SK-N-SH (cell line): ENCODE measurements around the gene ARHGAP29. TPM values are rescaled to one million over a fixed set of nuclear protein-coding genes. Genes with fewer than 3 reads are reported as not detected.

Experiments
- CTCF ChIA-PET: fragments of 300-600, 350-600 bp; formaldehyde crosslinking; extraction: SDS; loops from one replicate; lab custom pipeline; 2021; lab: Yijun Ruan, JAX
- POLR2A ChIA-PET: fragments of 350-600 bp; sonication (Branson Sonifier 250); formaldehyde crosslinking; extraction: SDS; loops from one replicate; lab custom pipeline; 2020; ENCODE audit warnings: antibody characterized with exemption, inconsistent platforms; lab: Yijun Ruan, JAX
- DNase-seq: peaks from one replicate; pipeline ENCODE4 v3.0.0; 2012
- H2AFZ ChIP-seq: fragments of 200-600 bp; sonication (generic); 2 replicates; pipeline ENCODE4 v1.8.1; 2016; ENCODE audit warnings: antibody characterized with exemption, mild to moderate bottlenecking, low read depth
- H3F3A ChIP-seq: fragments of 200-600 bp; sonication (generic); replicated peaks from 2 replicates; pipeline ENCODE3; 2016; ENCODE audit warnings: antibody characterized with exemption, mild to moderate bottlenecking; ENCODE audit not compliant: insufficient read depth
- H3K27ac ChIP-seq, 2 experiments: fragments of 200-500 bp in 1 of 2; fragments of 200-600 bp in 1 of 2; sonication (Bioruptor generic) in 1 of 2; sonication (generic), shearing (Covaris generic) in 1 of 2; 2 replicates each; pipeline versions ENCODE4 v1.5.1 to v1.6.1; 2014 to 2016; ENCODE audit warnings: low read depth in 2 of 2, inconsistent platforms in 1 of 2, low read length in 1 of 2, mild to moderate bottlenecking in 1 of 2, mixed read lengths in 1 of 2
- H3K27me3 ChIP-seq: fragments of 200-600 bp; sonication (generic), shearing (Covaris generic); 2 replicates; pipeline ENCODE4 v1.6.1; 2016; ENCODE audit warnings: mixed run types; ENCODE audit not compliant: insufficient read depth
- H3K36me3 ChIP-seq, 2 experiments: fragments of 200-500 bp in 1 of 2; fragments of 200-600 bp in 1 of 2; sonication (Bioruptor generic) in 1 of 2; sonication (generic) in 1 of 2; replicated peaks in 1 of 2; 2 replicates each; pipeline versions ENCODE3 to v1.5.1; 2014 to 2016; ENCODE audit warnings: low read length in 1 of 2, mild to moderate bottlenecking in 1 of 2; ENCODE audit not compliant: insufficient read depth in 2 of 2, control insufficient read depth in 1 of 2
- H3K4me1 ChIP-seq, 2 experiments: fragments of 200-500 bp in 1 of 2; fragments of 200-600 bp in 1 of 2; sonication (Bioruptor generic) in 1 of 2; sonication (generic), shearing (Covaris generic) in 1 of 2; 2 replicates each; pipeline versions ENCODE4 v1.5.1 to v1.6.1; 2014 to 2016; ENCODE audit warnings: low read depth in 1 of 2, low read length in 1 of 2, mixed run types in 1 of 2; ENCODE audit not compliant: insufficient read depth in 2 of 2, control insufficient read depth in 1 of 2
- H3K4me2 ChIP-seq: fragments of 200-600 bp; sonication (generic), shearing (Covaris generic); 2 replicates; pipeline ENCODE4 v1.6.1; 2017; ENCODE audit warnings: mixed run types
- H3K4me3 ChIP-seq, 2 experiments: fragments of 200-500 bp in 1 of 2; fragments of 200-600 bp in 1 of 2; sonication (Bioruptor generic) in 1 of 2; sonication (generic), shearing (Covaris generic) in 1 of 2; 2 replicates each; pipeline versions ENCODE4 v1.5.1 to v1.8.1; 2014 to 2016; ENCODE audit warnings: low read depth in 2 of 2, inconsistent platforms in 1 of 2, low read length in 1 of 2, mild to moderate bottlenecking in 1 of 2, mixed read lengths in 1 of 2, moderate library complexity in 1 of 2
- H3K79me2 ChIP-seq: fragments of 200-600 bp; sonication (generic); 2 replicates; pipeline ENCODE4 v1.8.1; 2017; ENCODE audit warnings: mild to moderate bottlenecking; ENCODE audit not compliant: insufficient read depth
- H3K9ac ChIP-seq: fragments of 200-600 bp; sonication (generic); 2 replicates; pipeline ENCODE4 v1.6.1; 2017; ENCODE audit warnings: mixed run types
- H3K9me2 ChIP-seq: fragments of 200-600 bp; sonication (generic); 2 replicates; pipeline ENCODE4 v1.6.1; 2017; ENCODE audit warnings: mixed run types
- H3K9me3 ChIP-seq: fragments of 200-600 bp; sonication (generic); 2 replicates; pipeline ENCODE4 v1.6.1; 2017; ENCODE audit warnings: mixed run types, mild to moderate bottlenecking, moderate library complexity
- H4K20me1 ChIP-seq: fragments of 200-600 bp; sonication (generic); 2 replicates; pipeline ENCODE4 v1.6.1; 2017; ENCODE audit warnings: mild to moderate bottlenecking, mixed run types; ENCODE audit not compliant: insufficient read depth
- CHD2 ChIP-seq: fragments of 150-350 bp; IDR thresholded peaks from 2 replicates; pipeline ENCODE4 v1.6.1; 2018; ENCODE audit warnings: low read length; ENCODE audit not compliant: partially characterized antibody
- CTCF ChIP-seq: fragments of 200-600 bp; sonication (generic); IDR thresholded peaks from 2 replicates; pipeline ENCODE4 v1.6.1; 2017; ENCODE audit warnings: antibody characterized with exemption, mild to moderate bottlenecking, moderate library complexity
- ELF1 ChIP-seq: IDR thresholded peaks from 2 replicates; pipeline ENCODE4 v1.4.0; 2012
- EP300 ChIP-seq, 2 experiments: IDR thresholded peaks; 2 replicates each; pipeline versions ENCODE4 v1.4.0 to v1.6.1; 2012; ENCODE audit warnings: borderline replicate concordance in 1 of 2, low read depth in 1 of 2, low read length in 1 of 2
- FOSL2 ChIP-seq: IDR thresholded peaks from 2 replicates; pipeline ENCODE4 v1.4.0; 2012; ENCODE audit warnings: low read depth, mild to moderate bottlenecking, moderate library complexity, borderline replicate concordance
- FOXM1 ChIP-seq: IDR thresholded peaks from 2 replicates; pipeline ENCODE4 v1.4.0; 2012; ENCODE audit warnings: low read depth, mild to moderate bottlenecking
- IRF3 ChIP-seq: fragments of 150-350 bp; IDR thresholded peaks from 2 replicates; pipeline ENCODE4 v1.6.1; 2016; ENCODE audit warnings: mild to moderate bottlenecking, low read depth, low read length
- MEF2A ChIP-seq: IDR thresholded peaks from 2 replicates; pipeline ENCODE4 v1.4.0; 2012; ENCODE audit warnings: low read depth, borderline replicate concordance
- PBX3 ChIP-seq: IDR thresholded peaks from 2 replicates; pipeline ENCODE4; 2012
- RAD21 ChIP-seq: IDR thresholded peaks from 2 replicates; pipeline ENCODE4 v1.6.1; 2012; ENCODE audit warnings: mild to moderate bottlenecking, low read length
- RCOR1 ChIP-seq: fragments of 150-350 bp; IDR thresholded peaks from 2 replicates; pipeline ENCODE4 v1.6.1; 2017; ENCODE audit warnings: antibody characterized with exemption, low read length
- REST ChIP-seq: IDR thresholded peaks from 2 replicates; pipeline ENCODE4 v1.6.1; 2012; ENCODE audit warnings: mild to moderate bottlenecking, low read depth, low read length, moderate library complexity
- RXRA ChIP-seq: IDR thresholded peaks from 2 replicates; pipeline ENCODE4 v1.4.0; 2012; ENCODE audit warnings: low read depth, mild to moderate bottlenecking, borderline replicate concordance
- TAF1 ChIP-seq: IDR thresholded peaks from 2 replicates; pipeline ENCODE4 v1.6.1; 2012; ENCODE audit warnings: low read depth, mild to moderate bottlenecking, low read length, moderate library complexity, borderline replicate concordance
- TEAD4 ChIP-seq: IDR thresholded peaks from 2 replicates; pipeline ENCODE4 v1.4.0; 2012; ENCODE audit warnings: mild to moderate bottlenecking, borderline replicate concordance; ENCODE audit not compliant: insufficient read depth
- USF2 ChIP-seq: fragments of 150-350 bp; IDR thresholded peaks from 2 replicates; pipeline ENCODE4 v1.6.1; 2017; ENCODE audit warnings: antibody characterized with exemption, low read length, low read depth, borderline replicate concordance
- YY1 ChIP-seq: IDR thresholded peaks from 2 replicates; pipeline ENCODE4 v1.4.0; 2012; ENCODE audit warnings: low read depth, mild to moderate bottlenecking
- polyA plus RNA-seq, 3 experiments: library from polyadenylated mRNA; depleted of rRNA; stranded (reverse); fragments of >200 nt; gene quantifications; 2 replicates each; pipeline ENCODE4 v1.2.3, GENCODE V29; 2012

The ARHGAP29 gene
- polyA plus RNA-seq, 1 of the 3 experiments (the other 2 are of a cell fraction) = 20.1 TPM

- POLR2A ChIA-PET = no interaction called here
- H3K36me3 ChIP-seq = peaks cover 5 to 55% of the 10 kb centered on the region in 2 experiments
Observed at GRCh38 chr1:94209425-94209824, 28.0 kb downstream of the ARHGAP29 start.

More at GRCh38 chr1:94209425-94209824, 28.0 kb downstream of the ARHGAP29 start:
- Histone ChIP-seq H3K4me2 (no peak overlapping the region), H3K9me3 (peaks cover 8% of the 10 kb centered on the region), H3K4me3 (no peak overlapping the region), H3F3A (peaks cover 6% of the 10 kb centered on the region), H4K20me1 (no peaks in the 10 kb centered on the region), H3K27me3 (no peaks in the 10 kb centered on the region)
- TF ChIP-seq EP300 (IDR thresholded peaks at IDR 0.05; ENCODE audit: borderline replicate concordance in 1 of 2, low read depth in 1 of 2, low read length in 1 of 2) (no peak), REST (no peak), RXRA (no peak), TAF1 (no peak), TEAD4 (no peak), FOXM1 (no peak), RAD21 (no peak), MEF2A (no peak), YY1 (no peak), PBX3 (no peak), RCOR1 (no peak), ELF1 (no peak), CTCF (no peak), USF2 (no peak), FOSL2 (no peak), IRF3 (no peak), CHD2 (no peak)
- TF ChIP-seq, all 33 proteins: peak for 0
- Histone ChIP-seq H3K9ac (no peak overlapping the region), H3K27ac (no peak overlapping the region), H2AFZ (no peak overlapping the region), H3K9me2 (no peaks in the 10 kb centered on the region), H3K4me1 (peaks cover 0 to 5% of the 10 kb centered on the region in 2 experiments; a peak in 1 of 4 replicates), H3K79me2 (peaks cover 23% of the 10 kb centered on the region; the same call in 1 of the 2 replicates)
- no peak for DNase-seq
- CTCF ChIA-PET = interaction anchor here (2.1 kb wide), 1 partner anchor 148 kb away, joined by 8 read pairs; no protein-coding TSS in a partner anchor
